Epithelial cell of esophagus (primary cell): ENCODE data around the gene FAT2.
"Not testable (repeated sequence)": the region's sequence is repeated elsewhere in the genome, so short reads cannot be mapped to it uniquely, and the experiment has no call there.

Experiments used
- DNase-seq: peaks from one replicate; pipeline ENCODE4 v3.0.0; 2010; ENCODE audit warnings: low read depth
- H3K4me3 ChIP-seq: 2 replicates; pipeline ENCODE4 v1.5.1; 2011; ENCODE audit warnings: mild to moderate bottlenecking, low read length, control low read depth
- CTCF ChIP-seq: IDR thresholded peaks from 2 replicates; pipeline ENCODE4 v1.5.1; 2011; ENCODE audit warnings: low read depth, mild to moderate bottlenecking, low read length, control low read depth, inconsistent platforms; ENCODE audit not compliant: insufficient read depth; ENCODE audit errors: missing control alignments

FAT2 gene

GRCh38 chr5:151584057-151584937 is 6.8 kb downstream of the FAT2 start:
- no peak for TF ChIP-seq CTCF
- H3K4me3 ChIP-seq = peak overlapping the region; percentile 8
- no peak for DNase-seq

- TF ChIP-seq CTCF = no peak
- DNase-seq = peak; percentile 94
- peak overlapping the region; percentile 14 for H3K4me3 ChIP-seq
These were observed 9.1 kb downstream of the FAT2 start for GRCh38 chr5:151581812-151582583.

GRCh38 chr5:151581347-151581746 is 9.8 kb downstream of the FAT2 start:
- TF ChIP-seq CTCF = no peak
- DNase-seq = no peak
- H3K4me3 ChIP-seq = peak overlapping the region; percentile 14

- DNase-seq = peak; percentile 45
- TF ChIP-seq CTCF = peak; percentile 18
- peak overlapping the region; percentile 14 for H3K4me3 ChIP-seq
These were observed 10.3 kb downstream of the FAT2 start for GRCh38 chr5:151580858-151581257.

GRCh38 chr5:151580239-151580638 is 10.9 kb downstream of the FAT2 start:
- DNase-seq = no peak
- TF ChIP-seq CTCF = no peak

GRCh38 chr5:151579146-151579545 is 12.0 kb downstream of the FAT2 start:
- DNase-seq, H3K4me3 ChIP-seq: not testable (repeated sequence)

More at GRCh38 chr5:151580239-151580638, 10.9 kb downstream of the FAT2 start:
- H3K4me3 ChIP-seq = no peak overlapping the region

GRCh38 chr5:151578326-151579025 is 12.7 kb downstream of the FAT2 start:
- no peak for TF ChIP-seq CTCF
- H3K4me3 ChIP-seq = no peak overlapping the region
- DNase-seq = no peak
